CD8-positive, alpha-beta memory T cell (primary cell): ENCODE data around the gene LRRC28. TPM values are rescaled to one million over a fixed set of nuclear protein-coding genes. Genes with fewer than 3 reads are reported as not detected.
A peak's percentile ranks its signal among the peaks of the same experiment; 100 is the strongest.

Experiments used
- CTCF ChIA-PET: fragments of 350-600 bp; sonication (Branson Sonifier 250); formaldehyde crosslinking; loops from one replicate; lab custom pipeline; 2021; ENCODE audit warnings: antibody characterized with exemption; lab: Charles Lee
- POLR2A ChIA-PET: fragments of 350-600 bp; sonication (Branson Sonifier 250); formaldehyde crosslinking; loops from one replicate; lab custom pipeline; 2021; ENCODE audit warnings: antibody characterized with exemption; lab: Charles Lee
- DNase-seq, 5 donors: peaks; one replicate each; pipeline versions ENCODE4 v3.0.0 to v3.0.0-alpha.2; 2020 to 2022; ENCODE audit warnings: mixed read lengths in 1 of 5
- H3K27ac ChIP-seq: one replicate; pipeline ENCODE4 v1.7.0; 2013; ENCODE audit warnings: low read depth, mild to moderate bottlenecking, low read length, moderate library complexity
- H3K27me3 ChIP-seq: 2 replicates; pipeline ENCODE4 v1.7.0; 2013; ENCODE audit warnings: low read length, mild to moderate bottlenecking; ENCODE audit not compliant: insufficient read depth, poor library complexity, severe bottlenecking
- H3K36me3 ChIP-seq: 2 replicates; pipeline ENCODE4 v1.7.0; 2013; ENCODE audit warnings: mild to moderate bottlenecking, low read length, moderate library complexity; ENCODE audit not compliant: insufficient read depth
- H3K4me1 ChIP-seq: 2 replicates; pipeline ENCODE4 v1.7.0; 2013; ENCODE audit warnings: mild to moderate bottlenecking, low read length, moderate library complexity; ENCODE audit not compliant: insufficient read depth
- H3K4me3 ChIP-seq: 2 replicates; pipeline ENCODE4 v1.7.0; 2013; ENCODE audit warnings: mild to moderate bottlenecking, low read length
- H3K9me3 ChIP-seq: 2 replicates; pipeline ENCODE4 v1.7.0; 2013; ENCODE audit warnings: mild to moderate bottlenecking, low read length
- H3K27ac Mint-ChIP-seq, 8 donors: one replicate each; pipeline ENCODE4 v1.8.0; 2020 to 2021; ENCODE audit warnings: mixed read lengths in 8 of 8, mild to moderate bottlenecking in 6 of 8, inconsistent platforms in 3 of 8, moderate library complexity in 3 of 8
- H3K27me3 Mint-ChIP-seq, 2 donors: one replicate each; pipeline ENCODE4 v1.8.0; 2020 to 2021; ENCODE audit warnings: mixed read lengths in 2 of 2, mild to moderate bottlenecking in 1 of 2, moderate library complexity in 1 of 2
- H3K36me3 Mint-ChIP-seq, 3 donors: one replicate each; pipeline ENCODE4 v1.8.0; 2020 to 2021; ENCODE audit warnings: mixed read lengths in 3 of 3, inconsistent platforms in 1 of 3, mild to moderate bottlenecking in 1 of 3
- H3K4me1 Mint-ChIP-seq, 3 donors: one replicate each; pipeline ENCODE4 v1.8.0; 2020 to 2021; ENCODE audit warnings: mixed read lengths in 3 of 3, inconsistent platforms in 1 of 3, mild to moderate bottlenecking in 1 of 3
- H3K4me3 Mint-ChIP-seq, 7 donors: one replicate each; pipeline ENCODE4 v1.8.0; 2020 to 2021; ENCODE audit warnings: mixed read lengths in 7 of 7, mild to moderate bottlenecking in 6 of 7, moderate library complexity in 4 of 7, inconsistent platforms in 2 of 7
- H3K9me3 Mint-ChIP-seq, 5 donors: one replicate each; pipeline ENCODE4 v1.8.0; 2020 to 2022; ENCODE audit warnings: mixed read lengths in 5 of 5, mild to moderate bottlenecking in 3 of 5, moderate library complexity in 2 of 5, inconsistent platforms in 1 of 5
- polyA plus RNA-seq: library from polyadenylated mRNA; unstranded; fragments of 300-500 nt; fragmentation: Illumina TruSeq; gene quantifications from one replicate; pipeline ENCODE4 v1.2.3, GENCODE V29; 2021
- total RNA-seq, 2 experiments: library from RNA; stranded (reverse); gene quantifications; one replicate each; pipeline ENCODE4 v1.2.3, GENCODE V29; 2021

Gene LRRC28
- total and polyA plus RNA-seq, 3 experiments from 2014 or later, result 18.0 to 28.4 (median 19.4) TPM

DNA sequence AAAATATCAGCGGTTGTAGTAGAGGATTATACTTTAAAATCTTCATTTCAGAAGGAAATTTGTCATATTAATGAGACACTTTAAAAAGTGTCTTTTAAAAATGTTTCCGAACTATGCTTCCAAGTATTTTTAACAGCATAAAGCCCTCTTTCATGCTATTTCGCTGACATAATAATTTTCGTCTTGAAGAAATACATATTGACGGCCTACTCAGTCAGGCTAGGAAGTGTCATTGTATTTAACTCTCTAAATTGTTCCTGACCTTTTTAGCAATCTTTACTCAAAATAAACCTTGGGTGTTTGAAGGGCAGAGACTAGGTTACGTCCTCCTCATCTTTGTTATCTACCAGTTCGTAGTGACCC is 806 bp upstream of the LRRC28 start:
- ChIA-PET CTCF (no interaction called here), POLR2A (no interaction called here)
- H3K27me3 ChIP-seq, result no peaks in the 10 kb centered on the region
- Mint-ChIP-seq H3K36me3 (peaks cover 0 to 7% (median 0%) of the 10 kb centered on the region in 3 donors), H3K27ac (peak overlapping the region in 7 of 8 donors; percentile 61 to 93 (median 84)), H3K4me1 (peaks cover 28 to 31% (median 30%) of the 10 kb centered on the region in 3 donors), H3K9me3 (peaks cover 0 to 9% (median 4%) of the 10 kb centered on the region in 5 donors), H3K27me3 (no peaks in the 10 kb centered on the region), H3K4me3 (peak overlapping the region in 6 of 7 donors; percentile 91 to 95 (median 94))
- H3K4me1 ChIP-seq, result peaks cover 31% of the 10 kb centered on the region
- peak overlapping the region; percentile 68 for H3K4me3 ChIP-seq
- no peaks in the 10 kb centered on the region for H3K9me3 ChIP-seq
- no peaks in the 10 kb centered on the region for H3K36me3 ChIP-seq
- peak in 1 of 5 donors; percentile 1 for DNase-seq
- H3K27ac ChIP-seq, result peak overlapping the region; percentile 22

DNA sequence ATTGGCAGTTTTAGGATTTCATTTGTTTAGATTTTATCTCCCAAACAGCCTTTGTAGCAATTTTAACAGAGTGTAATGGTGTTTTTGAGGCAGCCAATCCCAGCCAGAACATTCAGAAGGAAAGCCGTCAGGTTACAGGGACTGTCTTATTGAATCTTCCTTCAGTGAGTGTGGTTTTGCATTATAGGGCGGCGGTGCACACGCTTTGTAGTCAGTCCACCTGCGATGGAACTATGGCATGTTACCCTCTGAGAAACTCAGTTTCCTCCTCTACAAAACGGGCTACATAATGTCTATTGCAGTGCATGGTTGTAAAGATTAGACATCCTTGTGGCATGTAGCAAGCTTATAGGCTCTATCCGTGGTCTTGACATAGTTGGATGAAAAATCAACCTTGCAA is 1.0 kb downstream of the LRRC28 start:
- peaks cover 5 to 19% (median 6%) of the 10 kb centered on the region in 3 donors for H3K36me3 Mint-ChIP-seq
- peaks cover 31% of the 10 kb centered on the region for H3K4me1 ChIP-seq
- peak overlapping the region in 3 of 8 donors; percentile 31 to 63 (median 56) for H3K27ac Mint-ChIP-seq
- no peaks in the 10 kb centered on the region for H3K27me3 Mint-ChIP-seq
- DNase-seq, result no peak
- H3K9me3 Mint-ChIP-seq, result peaks cover 0 to 9% (median 4%) of the 10 kb centered on the region in 5 donors
- peak overlapping the region in 6 of 7 donors; percentile 91 to 95 (median 94) for H3K4me3 Mint-ChIP-seq
- H3K4me1 Mint-ChIP-seq, result peaks cover 28 to 31% (median 30%) of the 10 kb centered on the region in 3 donors
- CTCF ChIA-PET, result interaction anchor here (1.4 to 1.6 kb wide), 3 partner anchors 15 to 504 kb away, joined by 3 read pairs; no protein-coding TSS in a partner anchor
- H3K36me3 ChIP-seq, result peaks cover 5% of the 10 kb centered on the region
- peak overlapping the region; percentile 83 for H3K4me3 ChIP-seq
- H3K9me3 ChIP-seq, result no peaks in the 10 kb centered on the region
- H3K27me3 ChIP-seq, result no peaks in the 10 kb centered on the region
- no peak overlapping the region for H3K27ac ChIP-seq
- POLR2A ChIA-PET, result no interaction called here

DNA sequence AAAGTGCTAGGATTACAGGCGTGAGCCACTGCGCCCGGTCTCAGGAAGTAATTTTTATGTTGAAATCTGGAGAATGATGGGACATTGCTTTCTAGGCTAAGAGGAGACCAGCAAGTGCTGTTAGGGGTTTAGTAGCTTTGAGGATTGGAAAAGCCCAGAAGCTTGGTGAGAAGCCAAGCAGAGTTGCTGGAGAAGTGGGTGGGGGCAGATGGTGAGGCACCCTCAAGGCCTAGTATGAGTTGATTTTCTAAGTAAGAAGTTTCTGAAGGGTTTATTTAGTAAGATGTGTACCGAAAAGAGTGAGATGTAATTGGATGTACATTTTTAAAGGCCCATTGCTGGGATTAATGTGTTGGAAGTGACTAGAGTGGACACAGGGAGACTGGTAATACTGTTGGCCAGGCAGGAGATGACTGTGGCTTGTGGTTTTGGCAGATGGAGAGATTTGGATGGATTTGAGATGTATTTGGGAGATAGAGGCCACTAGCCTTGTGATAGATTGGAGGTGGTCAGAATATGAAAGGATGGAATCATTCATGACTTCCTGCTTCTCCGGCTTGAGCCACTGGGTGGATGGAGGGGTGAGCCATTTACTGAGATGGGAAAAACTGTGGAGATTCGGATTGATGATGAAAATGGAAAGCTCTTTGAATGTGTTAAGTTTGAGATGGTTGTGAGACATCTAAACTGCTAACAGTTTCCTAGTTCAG is 2.3 kb downstream of the LRRC28 start:
- peak overlapping the region in 3 of 7 donors; percentile 20 to 57 (median 28) for H3K4me3 Mint-ChIP-seq
- no peak for DNase-seq
- POLR2A ChIA-PET, result no interaction called here

GRCh38 chr15:99257107-99257750 is 5.9 kb downstream of the LRRC28 start:
- Histone ChIP-seq H3K4me3 (no peak overlapping the region), H3K27me3 (no peaks in the 10 kb centered on the region), H3K9me3 (no peaks in the 10 kb centered on the region), H3K27ac (no peak overlapping the region), H3K4me1 (peaks cover 17% of the 10 kb centered on the region), H3K36me3 (peaks cover 5% of the 10 kb centered on the region)
- ChIA-PET POLR2A (no interaction called here), CTCF (interaction anchor here (1.1 kb wide), 1 partner anchor 16 kb away, joined by 4 read pairs; no protein-coding TSS in a partner anchor)
- H3K36me3 Mint-ChIP-seq, result peaks cover 15 to 40% (median 20%) of the 10 kb centered on the region in 3 donors
- DNase-seq, result no peak
- H3K27ac Mint-ChIP-seq, result no peak overlapping the region
- no peak overlapping the region for H3K4me3 Mint-ChIP-seq
- no peaks in the 10 kb centered on the region for H3K27me3 Mint-ChIP-seq
- no peaks in the 10 kb centered on the region for H3K9me3 Mint-ChIP-seq
- peaks cover 13 to 17% (median 17%) of the 10 kb centered on the region in 3 donors for H3K4me1 Mint-ChIP-seq

More for the DNA sequence above, 2.3 kb downstream of the LRRC28 start:
- Mint-ChIP-seq H3K27ac (peak overlapping the region in 3 of 8 donors; percentile 4 to 51 (median 26)), H3K36me3 (peaks cover 10 to 31% (median 15%) of the 10 kb centered on the region in 3 donors), H3K9me3 (peaks cover 0 to 9% (median 4%) of the 10 kb centered on the region in 5 donors), H3K27me3 (no peaks in the 10 kb centered on the region), H3K4me1 (peaks cover 28 to 31% (median 30%) of the 10 kb centered on the region in 3 donors)
- Histone ChIP-seq H3K27me3 (no peaks in the 10 kb centered on the region), H3K4me3 (no peak overlapping the region), H3K9me3 (no peaks in the 10 kb centered on the region), H3K36me3 (peaks cover 5% of the 10 kb centered on the region), H3K4me1 (peaks cover 31% of the 10 kb centered on the region), H3K27ac (no peak overlapping the region)
- CTCF ChIA-PET, result interaction anchor here (1.0 to 3.0 kb wide), 3 partner anchors 11 to 450 kb away, joined by 3 to 12 read pairs (median 6); no protein-coding TSS in a partner anchor

GRCh38 chr15:99264125-99264524 is 12.8 kb downstream of the LRRC28 start:
- Mint-ChIP-seq H3K36me3 (peaks cover 0 to 13% (median 11%) of the 10 kb centered on the region in 3 donors), H3K9me3 (no peaks in the 10 kb centered on the region), H3K4me3 (no peak overlapping the region), H3K4me1 (peaks cover 0 to 6% (median 2%) of the 10 kb centered on the region in 3 donors), H3K27ac (no peak overlapping the region), H3K27me3 (no peaks in the 10 kb centered on the region)
- POLR2A ChIA-PET, result no interaction called here
- Histone ChIP-seq H3K27ac (no peak overlapping the region), H3K27me3 (no peaks in the 10 kb centered on the region), H3K36me3 (no peaks in the 10 kb centered on the region), H3K4me1 (no peaks in the 10 kb centered on the region), H3K9me3 (no peaks in the 10 kb centered on the region), H3K4me3 (no peak overlapping the region)
- CTCF ChIA-PET, result interaction anchor here (1.2 to 3.1 kb wide), 2 partner anchors 9 to 10 kb away, joined by 3 to 14 read pairs; no protein-coding TSS in a partner anchor
- no peak for DNase-seq

DNA sequence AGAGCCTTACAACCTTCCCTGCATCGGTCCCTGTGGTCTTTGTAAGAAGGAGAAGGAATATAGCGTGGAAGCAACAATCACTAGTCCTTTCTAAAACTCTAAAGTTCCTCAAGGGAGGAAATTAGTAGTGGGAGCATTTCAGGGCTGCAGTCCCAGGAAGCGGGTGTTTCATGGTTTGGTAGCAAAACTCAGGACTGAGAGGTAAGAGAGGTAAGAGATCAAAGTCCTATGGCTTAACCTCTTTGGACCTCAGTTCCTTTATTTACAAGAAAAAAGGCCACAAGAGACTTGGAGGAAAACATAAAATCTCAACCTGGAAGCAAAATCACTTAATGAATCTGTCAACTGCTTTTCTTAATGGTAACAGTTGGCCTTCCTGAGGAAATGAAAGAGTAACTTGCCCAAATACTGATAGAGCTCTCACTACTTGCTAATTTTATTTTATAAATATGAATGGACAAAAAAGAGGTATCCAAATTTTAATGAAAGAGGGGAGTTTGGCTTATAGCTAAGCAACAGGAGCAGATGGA is 14.3 kb downstream of the LRRC28 start:
- H3K4me3 Mint-ChIP-seq, result no peak overlapping the region
- Histone ChIP-seq H3K9me3 (no peaks in the 10 kb centered on the region), H3K27me3 (no peaks in the 10 kb centered on the region), H3K4me3 (no peak overlapping the region), H3K36me3 (no peaks in the 10 kb centered on the region), H3K4me1 (no peaks in the 10 kb centered on the region), H3K27ac (no peak overlapping the region)
- POLR2A ChIA-PET, result no interaction called here
- no peak for DNase-seq
- peaks cover 0 to 6% (median 2%) of the 10 kb centered on the region in 3 donors for H3K4me1 Mint-ChIP-seq
- no peaks in the 10 kb centered on the region for H3K9me3 Mint-ChIP-seq
- H3K27ac Mint-ChIP-seq, result no peak overlapping the region
- CTCF ChIA-PET, result interaction anchor here (3.1 kb wide), 1 partner anchor 7 kb away, joined by 14 read pairs; no protein-coding TSS in a partner anchor
- H3K27me3 Mint-ChIP-seq, result no peaks in the 10 kb centered on the region
- H3K36me3 Mint-ChIP-seq, result peaks cover 0 to 10% (median 4%) of the 10 kb centered on the region in 3 donors

- no peaks in the 10 kb centered on the region for H3K36me3 Mint-ChIP-seq
- H3K27ac Mint-ChIP-seq, result peak overlapping the region in 1 of 8 donors; percentile 43
- H3K9me3 Mint-ChIP-seq, result no peaks in the 10 kb centered on the region
- H3K27ac ChIP-seq, result no peak overlapping the region
- peaks cover 0 to 6% (median 2%) of the 10 kb centered on the region in 3 donors for H3K4me1 Mint-ChIP-seq
- no peaks in the 10 kb centered on the region for H3K27me3 Mint-ChIP-seq
- H3K36me3 ChIP-seq, result no peaks in the 10 kb centered on the region
- no peaks in the 10 kb centered on the region for H3K27me3 ChIP-seq
- H3K4me3 ChIP-seq, result no peak overlapping the region
- H3K4me3 Mint-ChIP-seq, result no peak overlapping the region
- no peaks in the 10 kb centered on the region for H3K9me3 ChIP-seq
- DNase-seq, result no peak
- no peaks in the 10 kb centered on the region for H3K4me1 ChIP-seq
- CTCF ChIA-PET, result interaction anchor here (1.5 kb wide), 1 partner anchor 16 kb away, joined by 3 read pairs; the partner anchor contains the start of gene LRRC28
- POLR2A ChIA-PET, result no interaction called here
These were observed 16.7 kb downstream of the LRRC28 start for GRCh38 chr15:99267957-99268356.
